H9 (cell line): Measurements from ENCODE around the gene TRHDE. TPM values are rescaled to one million over a fixed set of nuclear protein-coding genes. Genes with fewer than 3 reads are reported as not detected.

Experiments used
- DNase-seq: peaks from one replicate; pipeline ENCODE4 v3.0.0-alpha.2; 2017
- H2AFZ ChIP-seq: one replicate; pipeline ENCODE4 v1.6.1; 2013; ENCODE audit warnings: mild to moderate bottlenecking, low read length, control low read depth, moderate library complexity
- H2AK5ac ChIP-seq: 2 replicates; pipeline ENCODE4 v1.6.1; 2013; ENCODE audit warnings: low read length, control low read depth, mixed read lengths; ENCODE audit not compliant: insufficient read length
- H2BK120ac ChIP-seq: one replicate; pipeline ENCODE4 v1.6.1; 2013; ENCODE audit warnings: low read depth, mild to moderate bottlenecking, low read length, control low read depth, inconsistent platforms; ENCODE audit not compliant: poor library complexity, severe bottlenecking
- H2BK12ac ChIP-seq: 2 replicates; pipeline ENCODE4 v1.6.1; 2013; ENCODE audit warnings: low read length, control low read depth, mixed read lengths, low read depth; ENCODE audit not compliant: insufficient read length
- H2BK15ac ChIP-seq: 2 replicates; pipeline ENCODE4 v1.6.1; 2013; ENCODE audit warnings: low read depth, low read length, control low read depth
- H2BK20ac ChIP-seq: one replicate; pipeline ENCODE4 v1.6.1; 2013; ENCODE audit warnings: low read depth, mild to moderate bottlenecking, low read length, control low read depth, inconsistent platforms; ENCODE audit not compliant: poor library complexity, severe bottlenecking
- H2BK5ac ChIP-seq: 2 replicates; pipeline ENCODE4 v1.6.1; 2013; ENCODE audit warnings: low read length, control low read depth, mixed read lengths; ENCODE audit not compliant: insufficient read length
- H3K14ac ChIP-seq: 2 replicates; pipeline ENCODE4 v1.6.1; 2013; ENCODE audit warnings: low read length, control low read depth; ENCODE audit not compliant: insufficient read depth
- H3K18ac ChIP-seq: 2 replicates; pipeline ENCODE4 v1.6.1; 2013; ENCODE audit warnings: low read depth, mild to moderate bottlenecking, mixed read lengths, low read length, control low read depth; ENCODE audit not compliant: insufficient read length
- H3K23ac ChIP-seq: 2 replicates; pipeline ENCODE4 v1.6.1; 2013; ENCODE audit warnings: low read length, control low read depth, mixed read lengths, low read depth; ENCODE audit not compliant: insufficient read length
- H3K23me2 ChIP-seq: 2 replicates; pipeline ENCODE4 v1.6.1; 2013; ENCODE audit warnings: low read depth, mild to moderate bottlenecking, mixed read lengths, low read length, control low read depth; ENCODE audit not compliant: insufficient read length, poor library complexity, severe bottlenecking
- H3K27ac ChIP-seq: 2 replicates; pipeline ENCODE4 v1.5.1; 2013; ENCODE audit warnings: low read length, control low read depth, mixed read lengths, low read depth; ENCODE audit not compliant: insufficient read length
- H3K27me3 ChIP-seq: 2 replicates; pipeline ENCODE4 v1.6.1; 2013; ENCODE audit warnings: low read length, control low read depth, inconsistent platforms; ENCODE audit not compliant: insufficient read depth
- H3K4ac ChIP-seq: 2 replicates; pipeline ENCODE4 v1.6.1; 2013; ENCODE audit warnings: low read depth, mild to moderate bottlenecking, control low read depth, inconsistent platforms, low read length, moderate library complexity
- H3K4me1 ChIP-seq: 2 replicates; pipeline ENCODE4 v1.6.1; 2013; ENCODE audit warnings: low read length, control low read depth, inconsistent platforms; ENCODE audit not compliant: insufficient read depth
- H3K4me2 ChIP-seq: 2 replicates; pipeline ENCODE4 v1.6.1; 2013; ENCODE audit warnings: low read length, control low read depth, mixed read lengths; ENCODE audit not compliant: insufficient read length, insufficient read depth
- H3K56ac ChIP-seq: 2 replicates; pipeline ENCODE4 v1.6.1; 2013; ENCODE audit warnings: low read depth, mild to moderate bottlenecking, mixed read lengths, low read length, control low read depth; ENCODE audit not compliant: insufficient read length
- H3K79me1 ChIP-seq: 2 replicates; pipeline ENCODE4 v1.6.1; 2013; ENCODE audit warnings: low read depth, mild to moderate bottlenecking, moderate library complexity, low read length, control low read depth, inconsistent platforms; ENCODE audit not compliant: insufficient read depth, poor library complexity, severe bottlenecking
- H3K79me2 ChIP-seq: 2 replicates; pipeline ENCODE4 v1.6.1; 2013; ENCODE audit warnings: low read length, control low read depth, inconsistent platforms; ENCODE audit not compliant: insufficient read depth
- H3K9ac ChIP-seq: 2 replicates; pipeline ENCODE4 v1.6.1; 2013; ENCODE audit warnings: low read length, control low read depth, mixed read lengths; ENCODE audit not compliant: insufficient read length; ENCODE audit errors: extremely low read depth
- H3K9me3 ChIP-seq: one replicate; pipeline ENCODE4 v1.6.1; 2013; ENCODE audit warnings: low read depth, low read length, inconsistent platforms; ENCODE audit not compliant: control insufficient read depth
- H3T11ph ChIP-seq: one replicate; pipeline ENCODE4 v1.6.1; 2013; ENCODE audit warnings: mild to moderate bottlenecking, low read length, control low read depth, inconsistent platforms
- H4K20me1 ChIP-seq: one replicate; pipeline ENCODE4 v1.6.1; 2013; ENCODE audit not compliant: control insufficient read depth, insufficient read length, insufficient read depth
- H4K5ac ChIP-seq: 2 replicates; pipeline ENCODE4 v1.6.1; 2013; ENCODE audit warnings: low read depth, mild to moderate bottlenecking, mixed read lengths, low read length, control low read depth; ENCODE audit not compliant: insufficient read length
- H4K8ac ChIP-seq: replicated peaks from 2 replicates; pipeline ENCODE4 v1.6.1; 2013; ENCODE audit warnings: low read length, control low read depth, mixed read lengths, low read depth; ENCODE audit not compliant: insufficient read length
- H4K91ac ChIP-seq: 2 replicates; pipeline ENCODE4 v1.6.1; 2013; ENCODE audit warnings: low read depth, mild to moderate bottlenecking, moderate library complexity, mixed read lengths, low read length, control low read depth; ENCODE audit not compliant: insufficient read length
- H3K27ac Mint-ChIP-seq, 3 experiments: 2 replicates in 2 of 3; 3 replicates in 1 of 3; pipeline ENCODE4 v1.8.0; 2020 to 2021; ENCODE audit warnings: mixed read lengths in 3 of 3, mild to moderate bottlenecking in 1 of 3, moderate library complexity in 1 of 3
- H3K27me3 Mint-ChIP-seq: 2 replicates; pipeline ENCODE4 v1.8.0; 2021; ENCODE audit warnings: low read depth, mild to moderate bottlenecking, moderate library complexity, mixed read lengths
- H3K36me3 Mint-ChIP-seq, 3 experiments: 2 replicates in 2 of 3; 3 replicates in 1 of 3; pipeline ENCODE4 v1.8.0; 2020 to 2021; ENCODE audit warnings: low read depth in 3 of 3, mixed read lengths in 3 of 3; ENCODE audit not compliant: insufficient read depth in 1 of 3
- H3K4me1 Mint-ChIP-seq, 2 experiments: 2 replicates each; pipeline ENCODE4 v1.8.0; 2020; ENCODE audit warnings: mixed read lengths in 2 of 2
- H3K4me3 Mint-ChIP-seq, 2 experiments: 2 replicates in 1 of 2; 3 replicates in 1 of 2; pipeline ENCODE4 v1.8.0; 2020 to 2021; ENCODE audit warnings: mild to moderate bottlenecking in 2 of 2, mixed read lengths in 2 of 2, moderate library complexity in 1 of 2
- H3K9me3 Mint-ChIP-seq, 2 experiments: 2 replicates in 1 of 2; 3 replicates in 1 of 2; pipeline ENCODE4 v1.8.0; 2020; ENCODE audit warnings: mild to moderate bottlenecking in 2 of 2, mixed read lengths in 2 of 2, moderate library complexity in 1 of 2
- WGBS: extraction: QIAGEN DNeasy Blood & Tissue Kit; methylation state at CpG from one replicate; pipeline ENCODE4 v1.1.7; 2013; ENCODE audit warnings: missing lambda C conversion rate, low lambda C conversion rate, mixed read lengths; ENCODE audit not compliant: insufficient read length; ENCODE audit errors: extremely low coverage; 5-methylcytosine and 5-hydroxymethylcytosine counted together
- total RNA-seq: library from RNA; stranded (reverse); gene quantifications from 2 replicates; pipeline ENCODE4 v1.2.1, GENCODE V29; 2021
- TF ChIP-seq, protein P1 (sequence below): fragments of 200-600 bp; sonication (generic); conservative IDR thresholded peaks from 3 replicates; pipeline ENCODE4 v1.8.0; 2021; ENCODE audit warnings: antibody characterized with exemption, mild to moderate bottlenecking

Gene TRHDE
- total RNA-seq, 1 experiment from 2014 or later: 1.0 TPM

DNA sequence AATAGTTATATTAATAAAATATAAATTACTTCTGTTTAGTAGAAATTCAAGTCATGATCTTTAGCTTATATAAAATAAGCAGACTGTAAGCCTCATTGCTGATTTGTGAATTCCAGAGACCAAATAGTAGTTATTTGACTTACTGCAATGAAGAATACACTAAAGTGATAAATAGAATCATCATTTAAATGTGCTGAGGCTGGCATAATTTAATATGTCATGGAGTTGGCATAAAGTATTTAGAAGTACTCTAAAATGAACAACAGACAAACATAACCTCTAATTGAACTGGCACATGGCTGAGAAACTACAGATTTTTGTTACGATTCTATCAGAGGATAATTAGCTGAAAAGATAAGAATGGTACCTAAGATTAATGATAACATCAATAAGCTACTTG lies 45.7 kb upstream of the TRHDE start:
- no peaks in the 10 kb centered on the region for H3K79me1 ChIP-seq
- H3K4me2 ChIP-seq: no peak overlapping the region
- no peaks in the 10 kb centered on the region for H3K23me2 ChIP-seq
- H3K4ac ChIP-seq: no peak overlapping the region
- H3K14ac ChIP-seq: no peak overlapping the region
- Mint-ChIP-seq H3K27me3 (no peaks in the 10 kb centered on the region), H3K4me1 (no peaks in the 10 kb centered on the region; a peak in 1 of 4 replicates), H3K27ac (no peak overlapping the region), H3K9me3 (peaks cover 0 to 3% of the 10 kb centered on the region in 2 experiments; a peak in 2 of 5 replicates), H3K36me3 (peaks cover 0 to 5% (median 0%) of the 10 kb centered on the region in 3 experiments; a peak in 2 of 7 replicates), H3K4me3 (no peak overlapping the region)
- no peak overlapping the region for H3K9ac ChIP-seq
- H3T11ph ChIP-seq: no peak overlapping the region
- H4K20me1 ChIP-seq: no peaks in the 10 kb centered on the region
- no peak overlapping the region for H3K27ac ChIP-seq
- no peak overlapping the region for H3K56ac ChIP-seq
- no peak overlapping the region for H3K18ac ChIP-seq
- no peak overlapping the region for H2BK15ac ChIP-seq
- no peak overlapping the region for H2BK12ac ChIP-seq
- H3K4me1 ChIP-seq: no peaks in the 10 kb centered on the region
- no peak overlapping the region for H2BK120ac ChIP-seq
- H3K79me2 ChIP-seq: no peaks in the 10 kb centered on the region
- DNase-seq: no peak
- TF ChIP-seq, protein P1, sequence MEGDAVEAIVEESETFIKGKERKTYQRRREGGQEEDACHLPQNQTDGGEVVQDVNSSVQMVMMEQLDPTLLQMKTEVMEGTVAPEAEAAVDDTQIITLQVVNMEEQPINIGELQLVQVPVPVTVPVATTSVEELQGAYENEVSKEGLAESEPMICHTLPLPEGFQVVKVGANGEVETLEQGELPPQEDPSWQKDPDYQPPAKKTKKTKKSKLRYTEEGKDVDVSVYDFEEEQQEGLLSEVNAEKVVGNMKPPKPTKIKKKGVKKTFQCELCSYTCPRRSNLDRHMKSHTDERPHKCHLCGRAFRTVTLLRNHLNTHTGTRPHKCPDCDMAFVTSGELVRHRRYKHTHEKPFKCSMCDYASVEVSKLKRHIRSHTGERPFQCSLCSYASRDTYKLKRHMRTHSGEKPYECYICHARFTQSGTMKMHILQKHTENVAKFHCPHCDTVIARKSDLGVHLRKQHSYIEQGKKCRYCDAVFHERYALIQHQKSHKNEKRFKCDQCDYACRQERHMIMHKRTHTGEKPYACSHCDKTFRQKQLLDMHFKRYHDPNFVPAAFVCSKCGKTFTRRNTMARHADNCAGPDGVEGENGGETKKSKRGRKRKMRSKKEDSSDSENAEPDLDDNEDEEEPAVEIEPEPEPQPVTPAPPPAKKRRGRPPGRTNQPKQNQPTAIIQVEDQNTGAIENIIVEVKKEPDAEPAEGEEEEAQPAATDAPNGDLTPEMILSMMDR: no peak
- H4K5ac ChIP-seq: no peak overlapping the region
- no peak overlapping the region for H3K23ac ChIP-seq
- no CpG with 5 or more reads among the region's 1 CpG for WGBS
- H4K91ac ChIP-seq: no peak overlapping the region
- H3K27me3 ChIP-seq: no peaks in the 10 kb centered on the region
- H2BK5ac ChIP-seq: no peak overlapping the region
- H4K8ac ChIP-seq: no peak overlapping the region
- H2BK20ac ChIP-seq: no peak overlapping the region
- H2AK5ac ChIP-seq: no peak overlapping the region
- no peaks in the 10 kb centered on the region for H3K9me3 ChIP-seq
- H2AFZ ChIP-seq: no peak overlapping the region
